Measurements from ENCODE around the gene GALNT9. TPM values are rescaled to one million over a fixed set of nuclear protein-coding genes. Genes with fewer than 3 reads are reported as not detected.
"Not testable (repeated sequence)": the region's sequence is repeated elsewhere in the genome, so short reads cannot be mapped to it uniquely, and the experiment has no call there.

The GALNT9 gene
- total and polyA plus RNA-seq, 8 donors, result 0.15 to 3.1 (median 0.19) TPM; not detected in 5

DNA sequence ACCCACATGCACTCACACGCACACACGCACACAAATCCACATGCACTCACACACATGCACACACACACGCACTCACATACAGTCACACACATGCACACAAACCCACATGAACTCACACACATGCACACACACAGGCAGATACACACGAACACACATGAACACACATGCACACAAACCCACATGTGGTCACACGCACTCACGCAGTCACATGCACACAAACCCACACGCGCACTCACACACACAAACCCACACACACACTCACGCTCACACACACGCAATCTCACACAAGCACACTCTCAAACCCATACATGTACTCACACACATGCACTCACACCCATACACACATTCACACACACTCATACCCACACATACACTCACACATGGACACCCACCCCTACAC, 61.5 kb downstream of the GALNT9 start:
- DNase-seq, result no peak
- H3K36me3 ChIP-seq, result no peaks in the 10 kb centered on the region
- H3K9me3 ChIP-seq, result no peaks in the 10 kb centered on the region
- WGBS, 5 donors, result 90 to 97% (median 96%) methylated on average over 10 of the region's 10 CpGs
- H3K4me1 ChIP-seq, result no peaks in the 10 kb centered on the region
- H3K27me3 ChIP-seq, result peaks cover 0 to 89% (median 6%) of the 10 kb centered on the region in 3 donors
- H3K27ac ChIP-seq, result no peak overlapping the region
- intact Hi-C loops (cut with DNase I; ENCODE audit: low total_unique reads), result no loop called here
- no peak overlapping the region for H3K4me3 ChIP-seq
- TF ChIP-seq EP300 (IDR thresholded peaks at IDR 0.05) (no peak), CTCF (IDR thresholded peaks at IDR 0.05) (no peak)

- WGBS, 5 donors, result 87 to 94% (median 89%) methylated on average over 18 of the region's 18 CpGs
- TF ChIP-seq POLR2A (IDR thresholded peaks at IDR 0.05) (no peak), POLR2AphosphoS5 (IDR thresholded peaks at IDR 0.05) (no peak), EP300 (IDR thresholded peaks at IDR 0.05) (no peak), CTCF (IDR thresholded peaks at IDR 0.05) (no peak)
Observed at GRCh38 chr12:132266802-132267201, 62.6 kb downstream of the GALNT9 start.

DNA sequence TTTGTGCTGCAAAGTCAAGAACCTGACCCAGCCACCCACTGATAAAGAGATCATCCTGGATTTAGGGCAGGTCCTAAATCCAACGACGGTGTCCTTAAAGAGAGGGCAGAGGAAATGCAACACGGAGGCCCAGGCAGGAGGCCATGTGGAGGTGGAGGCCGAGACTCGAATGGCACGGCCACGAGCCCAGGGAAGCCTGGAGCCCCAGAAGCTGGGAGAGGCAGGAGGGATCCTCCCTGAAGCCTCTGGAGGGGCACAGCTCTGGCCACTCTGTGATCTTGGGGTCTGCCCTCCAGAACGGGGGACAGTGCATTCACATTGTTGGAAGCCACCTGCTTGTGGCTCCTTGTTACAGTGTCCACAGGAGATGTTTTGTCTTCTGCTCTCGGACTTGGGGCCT, 63.0 kb downstream of the GALNT9 start:
- Histone ChIP-seq H3K27me3 (peaks cover 0 to 89% (median 6%) of the 10 kb centered on the region in 3 donors), H3K9me3 (no peaks in the 10 kb centered on the region), H3K36me3 (no peaks in the 10 kb centered on the region), H3K27ac (no peak overlapping the region), H3K4me1 (no peaks in the 10 kb centered on the region), H3K4me3 (no peak overlapping the region)
- no peak for DNase-seq
- intact Hi-C loops (cut with DNase I; ENCODE audit: low total_unique reads), result no loop called here
- WGBS, 5 donors, result 76 to 89% (median 85%) methylated on average over 9 of the region's 9 CpGs
- TF ChIP-seq POLR2A (IDR thresholded peaks at IDR 0.05) (no peak), CTCF (IDR thresholded peaks at IDR 0.05) (no peak), POLR2AphosphoS5 (IDR thresholded peaks at IDR 0.05) (no peak)

More at GRCh38 chr12:132266802-132267201, 62.6 kb downstream of the GALNT9 start:
- H3K27me3 ChIP-seq, result peaks cover 0 to 93% (median 6%) of the 10 kb centered on the region in 3 donors
- H3K36me3 ChIP-seq, result no peaks in the 10 kb centered on the region
- no peak overlapping the region for H3K4me3 ChIP-seq
- intact Hi-C loops (cut with DNase I; ENCODE audit: low total_unique reads), result no loop called here
- no peaks in the 10 kb centered on the region for H3K4me1 ChIP-seq
- H3K27ac ChIP-seq, result no peak overlapping the region
- H3K9me3 ChIP-seq, result no peaks in the 10 kb centered on the region
- no peak for DNase-seq

- peaks cover 0 to 85% (median 6%) of the 10 kb centered on the region in 3 donors for H3K27me3 ChIP-seq
- WGBS, 5 donors, result 93 to 96% (median 95%) methylated on average over 27 of the region's 27 CpGs
- H3K9me3 ChIP-seq; DNase-seq; intact Hi-C loops (cut with DNase I; ENCODE audit: low total_unique reads); H3K4me1 ChIP-seq; H3K27ac ChIP-seq; H3K36me3 ChIP-seq; H3K4me3 ChIP-seq: not testable (repeated sequence)
Observed at GRCh38 chr12:132265822-132266221, 63.6 kb downstream of the GALNT9 start.

DNA sequence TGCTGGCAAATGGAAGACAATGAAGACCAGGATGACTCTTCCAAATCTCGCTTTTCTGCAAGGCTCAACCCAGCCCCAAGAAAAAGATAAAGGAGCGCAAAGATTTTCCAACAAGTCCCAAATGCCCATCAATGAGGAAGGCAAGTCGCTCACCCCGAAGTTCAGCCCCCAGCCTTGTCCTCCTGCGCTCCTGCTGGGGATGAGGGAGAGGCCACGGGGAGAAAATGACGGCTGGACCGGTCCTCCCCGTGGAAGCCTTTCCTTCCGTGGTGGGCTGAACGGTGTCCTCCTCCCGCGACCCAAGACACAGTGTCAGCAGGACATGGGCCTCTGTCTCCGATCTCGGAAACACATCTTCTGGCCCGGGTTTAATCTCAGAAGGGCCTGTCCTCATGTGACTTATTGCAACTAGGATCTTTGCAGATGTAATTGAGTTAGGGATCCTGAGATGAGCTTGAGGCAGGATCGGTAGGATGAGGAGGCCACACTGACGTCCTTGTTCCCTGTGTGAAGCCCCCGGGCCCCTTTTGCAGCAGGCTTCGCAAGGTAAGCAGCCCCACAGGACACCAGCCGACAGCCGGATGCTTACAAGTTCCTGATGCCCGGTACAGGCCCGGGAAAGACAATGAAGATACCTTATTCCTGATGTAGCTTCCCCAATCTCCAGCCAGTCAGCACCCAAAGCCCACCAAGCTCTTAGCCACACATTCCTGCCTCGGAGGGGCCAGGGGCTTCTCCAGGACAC, 64.2 kb downstream of the GALNT9 start:
- no peak overlapping the region for H3K4me3 ChIP-seq
- no peak for DNase-seq
- intact Hi-C loops (cut with DNase I; ENCODE audit: low total_unique reads), result no loop called here
- TF ChIP-seq EP300 (IDR thresholded peaks at IDR 0.05) (no peak), CTCF (IDR thresholded peaks at IDR 0.05) (no peak), POLR2A (IDR thresholded peaks at IDR 0.05) (no peak), POLR2AphosphoS5 (IDR thresholded peaks at IDR 0.05) (no peak)
- no peaks in the 10 kb centered on the region for H3K9me3 ChIP-seq
- peaks cover 0 to 85% (median 6%) of the 10 kb centered on the region in 3 donors for H3K27me3 ChIP-seq
- 88 to 94% (median 89%) methylated on average over 25 of the region's 25 CpGs for WGBS, 5 donors
- no peak overlapping the region for H3K27ac ChIP-seq
- H3K4me1 ChIP-seq, result no peaks in the 10 kb centered on the region
- no peaks in the 10 kb centered on the region for H3K36me3 ChIP-seq
